ENCODE data around the gene SCT. TPM values are rescaled to one million over a fixed set of nuclear protein-coding genes. Genes with fewer than 3 reads are reported as not detected.

SCT gene
- total and polyA plus RNA-seq, 2 of the 8 experiments (the other 6 are each of a cell fraction or from before 2014, with no cell fraction given): 1.7 to 2.0 TPM

DNA sequence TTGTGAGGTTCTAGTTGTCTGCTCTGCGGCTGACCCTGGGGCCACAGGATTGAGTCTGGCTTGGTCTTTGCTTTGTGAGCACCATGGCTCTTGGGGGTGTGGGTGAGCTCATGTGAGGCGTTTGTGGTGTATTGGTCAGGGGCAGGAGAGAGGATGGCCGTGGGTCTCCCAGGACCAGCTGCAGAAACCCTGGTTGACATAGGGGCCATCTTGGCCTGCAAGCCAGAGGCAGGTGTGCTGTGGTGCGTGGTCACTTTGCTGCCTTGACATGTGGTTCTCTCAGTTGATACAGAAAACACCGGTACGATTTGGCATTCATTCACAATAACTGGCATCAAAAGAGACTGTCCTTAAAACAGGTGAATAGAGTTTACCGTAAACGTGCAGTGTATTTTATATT is 39.4 kb downstream of the SCT start (continued):
- TF ChIP-seq, protein P1, sequence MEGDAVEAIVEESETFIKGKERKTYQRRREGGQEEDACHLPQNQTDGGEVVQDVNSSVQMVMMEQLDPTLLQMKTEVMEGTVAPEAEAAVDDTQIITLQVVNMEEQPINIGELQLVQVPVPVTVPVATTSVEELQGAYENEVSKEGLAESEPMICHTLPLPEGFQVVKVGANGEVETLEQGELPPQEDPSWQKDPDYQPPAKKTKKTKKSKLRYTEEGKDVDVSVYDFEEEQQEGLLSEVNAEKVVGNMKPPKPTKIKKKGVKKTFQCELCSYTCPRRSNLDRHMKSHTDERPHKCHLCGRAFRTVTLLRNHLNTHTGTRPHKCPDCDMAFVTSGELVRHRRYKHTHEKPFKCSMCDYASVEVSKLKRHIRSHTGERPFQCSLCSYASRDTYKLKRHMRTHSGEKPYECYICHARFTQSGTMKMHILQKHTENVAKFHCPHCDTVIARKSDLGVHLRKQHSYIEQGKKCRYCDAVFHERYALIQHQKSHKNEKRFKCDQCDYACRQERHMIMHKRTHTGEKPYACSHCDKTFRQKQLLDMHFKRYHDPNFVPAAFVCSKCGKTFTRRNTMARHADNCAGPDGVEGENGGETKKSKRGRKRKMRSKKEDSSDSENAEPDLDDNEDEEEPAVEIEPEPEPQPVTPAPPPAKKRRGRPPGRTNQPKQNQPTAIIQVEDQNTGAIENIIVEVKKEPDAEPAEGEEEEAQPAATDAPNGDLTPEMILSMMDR (IDR thresholded peaks at IDR 0.05; ENCODE audit: control extremely low read depth in 1 of 3, insufficient read depth in 1 of 3, low read depth in 1 of 3, low read length in 3 of 3): no peak
- no peak for TF ChIP-seq KDM4A (IDR thresholded peaks at IDR 0.05; ENCODE audit: low read depth, low read length, severe bottlenecking)
- no peak for TF ChIP-seq CHD2 (IDR thresholded peaks at IDR 0.05; ENCODE audit: low read length)
